ENCODE measurements around the gene MMP24.

The MMP24 gene

DNA sequence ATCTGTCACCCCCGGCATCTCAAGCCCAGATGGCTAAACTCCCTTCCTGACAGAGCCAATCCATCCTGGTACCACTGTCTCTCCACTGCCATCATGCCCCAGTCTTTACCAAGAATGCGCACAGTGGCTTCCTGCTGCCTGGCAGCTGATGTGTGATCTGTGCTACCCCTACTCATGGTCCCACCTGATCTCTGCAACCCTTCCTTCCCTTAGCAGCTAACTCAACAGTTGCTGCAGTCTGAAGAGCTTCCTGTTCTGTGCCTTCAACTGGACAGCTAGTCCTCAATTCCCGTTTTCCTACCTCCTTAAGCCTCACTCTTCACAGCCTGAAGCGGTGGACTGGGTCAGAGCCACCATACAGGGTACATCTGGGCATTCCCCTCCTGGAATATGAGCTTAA, 73.3 kb downstream of the MMP24 start:
- H3K4me3 ChIP-seq: no peak overlapping the region
- no peaks in the 10 kb centered on the region for H4K20me1 ChIP-seq
- H3K36me3 ChIP-seq: peaks cover 20% of the 10 kb centered on the region
- no peak overlapping the region for H3K27ac ChIP-seq
- H3K9ac ChIP-seq: no peak overlapping the region
- no peak overlapping the region for H3K4me2 ChIP-seq
- no peaks in the 10 kb centered on the region for H3K4me1 ChIP-seq
- H3K27me3 ChIP-seq: no peaks in the 10 kb centered on the region; the same call in 1 of the 2 replicates
- H3K9me3 ChIP-seq: no peaks in the 10 kb centered on the region
- no peak for TF ChIP-seq Cebpa-rat (IDR thresholded peaks at IDR 0.05)

DNA sequence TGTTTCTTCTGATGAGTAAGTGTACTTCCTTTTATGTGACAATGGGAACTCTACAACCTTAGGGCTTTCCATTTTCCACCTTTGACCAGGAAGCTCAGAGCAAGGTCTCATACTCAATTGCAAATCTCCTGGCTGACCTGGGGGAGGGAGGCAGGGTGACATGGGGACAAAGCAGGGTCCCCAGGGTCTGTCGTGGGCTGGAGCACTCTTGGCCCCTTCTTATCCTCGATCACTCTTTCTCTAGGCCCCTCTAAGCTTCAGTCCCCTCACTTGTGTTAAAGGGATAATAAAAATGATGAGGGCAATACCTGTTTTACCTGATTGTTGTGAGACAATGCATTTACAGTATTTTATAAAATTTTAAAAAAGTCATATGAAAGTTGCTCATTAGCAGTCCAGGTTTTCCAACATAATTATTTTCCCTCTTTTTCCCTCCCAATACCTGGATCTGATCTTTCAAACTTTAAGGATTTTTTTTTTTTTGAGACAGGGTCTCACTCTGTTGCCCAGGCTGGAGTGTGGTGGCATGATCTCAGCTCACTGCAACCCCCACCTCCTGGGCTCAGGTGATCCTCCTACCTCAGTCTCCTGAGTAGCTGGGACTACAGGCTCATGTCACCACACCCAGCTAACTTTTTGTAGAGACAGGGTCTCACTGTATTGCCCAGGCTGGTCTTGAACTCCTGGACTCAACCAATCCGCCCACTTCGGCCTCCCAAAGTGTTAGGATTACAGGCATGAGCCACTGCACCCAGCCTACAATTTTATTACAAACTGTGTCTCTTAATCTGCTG, 74.2 kb downstream of the MMP24 start:
- H3K4me3 ChIP-seq: no peak overlapping the region
- no peak overlapping the region for H3K4me2 ChIP-seq
- no peaks in the 10 kb centered on the region for H3K9me3 ChIP-seq
- H4K20me1 ChIP-seq: no peaks in the 10 kb centered on the region
- H3K27me3 ChIP-seq: no peaks in the 10 kb centered on the region; the same call in 1 of the 2 replicates
- H3K27ac ChIP-seq: no peak overlapping the region
- H3K4me1 ChIP-seq: no peaks in the 10 kb centered on the region
- H3K36me3 ChIP-seq: peaks cover 28% of the 10 kb centered on the region
- no peak for TF ChIP-seq Cebpa-rat (IDR thresholded peaks at IDR 0.05)
- no peak overlapping the region for H3K9ac ChIP-seq

DNA sequence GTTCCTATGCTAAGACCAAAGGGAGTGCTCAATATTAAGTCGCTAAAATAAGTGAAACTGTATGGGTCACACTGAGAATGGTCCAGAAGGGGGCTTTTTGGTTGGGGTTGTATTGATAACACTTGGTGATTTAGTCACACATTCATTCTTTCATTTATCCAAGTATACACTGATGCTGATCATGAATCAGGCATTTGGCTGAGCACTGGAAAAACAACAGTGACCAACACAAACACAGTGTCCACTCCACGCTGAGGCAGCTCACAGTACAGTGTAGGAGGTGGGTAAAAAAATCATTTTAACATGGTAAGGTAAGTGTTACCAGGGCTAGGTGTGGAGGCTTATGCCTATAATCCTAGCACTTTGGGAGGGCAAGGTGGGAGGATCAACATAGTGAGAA, 74.9 kb downstream of the MMP24 start:
- Histone ChIP-seq H3K36me3 (peaks cover 36% of the 10 kb centered on the region), H3K27ac (no peak overlapping the region), H3K9ac (no peak overlapping the region), H3K27me3 (no peaks in the 10 kb centered on the region; the same call in 1 of the 2 replicates), H3K9me3 (no peaks in the 10 kb centered on the region), H4K20me1 (no peaks in the 10 kb centered on the region), H3K4me3 (no peak overlapping the region), H3K4me2 (no peak overlapping the region), H3K4me1 (no peaks in the 10 kb centered on the region)
- TF ChIP-seq Cebpa-rat (IDR thresholded peaks at IDR 0.05): no peak

DNA sequence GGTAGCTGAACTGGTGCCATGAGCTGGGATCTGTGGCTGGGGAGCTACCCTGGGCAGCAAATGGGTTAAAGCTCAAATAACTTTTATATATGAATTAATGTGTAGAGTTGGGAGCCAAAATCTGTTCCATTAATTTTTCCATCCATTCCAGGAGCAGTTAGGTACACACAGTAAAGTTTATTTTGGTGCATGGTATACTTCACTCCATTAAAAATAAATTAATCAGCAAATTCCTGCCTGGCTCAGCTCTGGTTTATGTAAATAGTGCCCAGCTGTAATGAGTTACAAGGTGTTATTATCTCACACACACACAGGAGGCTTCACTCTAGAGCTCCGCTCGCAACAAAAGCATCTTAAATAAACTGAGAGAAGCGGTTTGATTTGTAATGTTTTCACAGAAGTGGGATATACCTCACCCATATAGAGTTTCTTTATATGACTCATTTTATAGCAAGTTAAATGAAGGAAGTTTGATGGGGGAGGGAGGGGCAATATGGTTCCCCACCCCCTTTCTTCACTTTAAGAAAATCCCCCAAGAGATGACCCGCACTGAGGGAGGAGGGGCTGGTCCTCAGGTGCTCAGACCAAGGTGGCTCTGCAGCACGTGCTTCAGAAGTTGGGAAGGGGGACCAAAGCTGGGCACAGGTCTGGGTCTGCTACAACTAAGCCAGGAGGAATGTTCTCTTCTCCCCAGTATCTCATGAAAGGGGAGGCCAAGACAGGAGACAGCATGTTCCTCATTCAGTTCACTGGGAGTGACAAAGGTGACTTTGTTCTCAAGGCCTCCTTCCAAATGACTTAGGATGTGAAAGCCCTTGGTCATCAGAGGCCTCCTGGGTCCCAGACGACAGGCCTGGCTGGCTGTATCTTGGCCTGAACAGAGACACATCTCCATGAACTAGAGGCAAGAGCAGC, 76.2 kb downstream of the MMP24 start:
- H3K4me1 ChIP-seq: peaks cover 2% of the 10 kb centered on the region
- H3K27me3 ChIP-seq: no peaks in the 10 kb centered on the region
- H3K4me3 ChIP-seq: no peak overlapping the region
- no peak overlapping the region for H3K4me2 ChIP-seq
- H3K9ac ChIP-seq: no peak overlapping the region
- H3K36me3 ChIP-seq: peaks cover 40% of the 10 kb centered on the region
- H3K27ac ChIP-seq: no peak overlapping the region
- H4K20me1 ChIP-seq: no peaks in the 10 kb centered on the region
- TF ChIP-seq Cebpa-rat (IDR thresholded peaks at IDR 0.05): no peak
- no peaks in the 10 kb centered on the region for H3K9me3 ChIP-seq

DNA sequence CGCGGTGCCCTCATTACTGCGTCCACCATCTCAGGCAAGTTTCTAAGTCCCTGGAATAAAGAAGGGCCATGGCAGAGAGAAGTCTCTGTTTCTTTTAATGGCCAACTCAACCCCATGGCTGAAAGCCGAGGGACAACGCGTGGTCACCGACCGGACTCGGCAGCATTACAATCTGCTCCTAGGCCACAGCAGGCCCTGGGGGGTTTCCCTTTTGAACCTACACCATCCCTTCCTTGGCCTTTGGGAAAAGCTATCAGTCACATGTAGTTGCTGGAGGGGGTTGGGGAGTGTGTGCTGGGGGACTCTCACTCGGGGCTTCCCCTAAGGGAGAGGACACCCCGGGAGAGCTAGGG, 76.9 kb downstream of the MMP24 start:
- Histone ChIP-seq H3K36me3 (peaks cover 40% of the 10 kb centered on the region), H3K4me1 (peaks cover 9% of the 10 kb centered on the region), H3K4me2 (no peak overlapping the region), H3K9ac (no peak overlapping the region), H3K27ac (no peak overlapping the region), H3K9me3 (no peaks in the 10 kb centered on the region), H4K20me1 (no peaks in the 10 kb centered on the region), H3K4me3 (no peak overlapping the region), H3K27me3 (no peaks in the 10 kb centered on the region)
- no peak for TF ChIP-seq Cebpa-rat (IDR thresholded peaks at IDR 0.05)

DNA sequence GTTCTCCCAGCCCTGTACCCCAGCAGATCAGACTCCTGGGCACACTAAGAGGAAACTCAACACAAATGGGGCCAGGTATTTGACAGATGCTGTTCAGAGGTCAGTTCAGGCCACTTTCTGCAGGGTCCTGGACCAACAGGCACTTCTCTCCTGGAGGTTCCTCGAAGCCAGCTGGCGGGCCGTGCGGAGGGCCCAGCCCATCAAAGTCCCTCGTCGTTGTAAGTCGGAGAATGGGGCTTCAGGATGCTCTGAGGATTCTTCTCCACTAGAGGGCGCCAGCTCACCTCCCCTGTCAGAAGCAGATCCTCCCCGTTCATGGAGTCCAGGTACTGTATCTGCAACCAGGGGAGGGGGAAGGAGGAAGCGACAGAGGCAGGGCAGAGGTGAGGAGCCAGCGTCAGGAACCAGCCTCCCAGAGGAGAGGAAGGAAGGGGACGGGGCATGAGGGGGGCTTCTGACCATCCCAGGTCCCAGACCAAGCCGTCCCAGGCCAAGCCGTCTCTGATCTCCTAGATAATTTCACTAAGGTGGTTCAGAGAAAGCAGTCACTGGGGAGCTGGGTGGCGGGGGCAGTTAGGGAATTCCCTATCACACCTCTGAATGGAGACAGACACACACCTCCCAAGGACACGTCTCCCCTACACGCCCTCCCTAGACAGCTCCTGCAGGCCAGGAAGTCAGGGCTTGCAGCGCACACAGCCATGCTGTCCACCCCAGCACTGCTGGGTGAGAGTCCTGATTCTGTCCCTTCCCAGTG, 77.4 kb downstream of the MMP24 start:
- no peak overlapping the region for H3K4me2 ChIP-seq
- no peak overlapping the region for H3K27ac ChIP-seq
- TF ChIP-seq Cebpa-rat (IDR thresholded peaks at IDR 0.05): no peak
- no peaks in the 10 kb centered on the region for H3K9me3 ChIP-seq
- peaks cover 10% of the 10 kb centered on the region for H3K4me1 ChIP-seq
- H4K20me1 ChIP-seq: no peaks in the 10 kb centered on the region
- peaks cover 41% of the 10 kb centered on the region for H3K36me3 ChIP-seq
- no peak overlapping the region for H3K9ac ChIP-seq
- H3K4me3 ChIP-seq: no peak overlapping the region
- no peaks in the 10 kb centered on the region for H3K27me3 ChIP-seq

DNA sequence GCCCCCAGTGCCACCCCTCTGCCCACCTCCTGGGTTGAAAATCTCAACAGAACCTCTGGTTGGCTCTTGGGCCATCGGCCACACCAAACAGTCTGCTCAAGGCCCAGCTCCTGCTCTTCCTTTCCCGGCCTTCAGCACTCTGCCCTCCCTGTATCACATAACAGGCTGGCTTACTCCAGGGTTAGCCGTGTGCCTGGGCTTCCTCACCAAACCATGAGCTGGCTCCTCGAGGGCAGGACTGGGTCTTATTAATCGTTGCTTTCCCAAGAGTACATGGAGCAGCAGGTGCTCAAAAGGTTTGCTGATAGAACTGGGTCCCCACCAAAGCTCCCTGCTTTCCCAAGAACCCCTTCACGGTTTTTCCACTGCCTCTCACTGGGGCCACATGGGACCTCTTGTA, 78.5 kb downstream of the MMP24 start:
- no peaks in the 10 kb centered on the region for H3K27me3 ChIP-seq
- peaks cover 50% of the 10 kb centered on the region for H3K36me3 ChIP-seq
- no peaks in the 10 kb centered on the region for H3K9me3 ChIP-seq
- H4K20me1 ChIP-seq: no peaks in the 10 kb centered on the region
- H3K27ac ChIP-seq: no peak overlapping the region
- H3K9ac ChIP-seq: no peak overlapping the region
- no peak for TF ChIP-seq Cebpa-rat (IDR thresholded peaks at IDR 0.05)
- H3K4me1 ChIP-seq: peaks cover 10% of the 10 kb centered on the region
- H3K4me3 ChIP-seq: no peak overlapping the region
- no peak overlapping the region for H3K4me2 ChIP-seq

DNA sequence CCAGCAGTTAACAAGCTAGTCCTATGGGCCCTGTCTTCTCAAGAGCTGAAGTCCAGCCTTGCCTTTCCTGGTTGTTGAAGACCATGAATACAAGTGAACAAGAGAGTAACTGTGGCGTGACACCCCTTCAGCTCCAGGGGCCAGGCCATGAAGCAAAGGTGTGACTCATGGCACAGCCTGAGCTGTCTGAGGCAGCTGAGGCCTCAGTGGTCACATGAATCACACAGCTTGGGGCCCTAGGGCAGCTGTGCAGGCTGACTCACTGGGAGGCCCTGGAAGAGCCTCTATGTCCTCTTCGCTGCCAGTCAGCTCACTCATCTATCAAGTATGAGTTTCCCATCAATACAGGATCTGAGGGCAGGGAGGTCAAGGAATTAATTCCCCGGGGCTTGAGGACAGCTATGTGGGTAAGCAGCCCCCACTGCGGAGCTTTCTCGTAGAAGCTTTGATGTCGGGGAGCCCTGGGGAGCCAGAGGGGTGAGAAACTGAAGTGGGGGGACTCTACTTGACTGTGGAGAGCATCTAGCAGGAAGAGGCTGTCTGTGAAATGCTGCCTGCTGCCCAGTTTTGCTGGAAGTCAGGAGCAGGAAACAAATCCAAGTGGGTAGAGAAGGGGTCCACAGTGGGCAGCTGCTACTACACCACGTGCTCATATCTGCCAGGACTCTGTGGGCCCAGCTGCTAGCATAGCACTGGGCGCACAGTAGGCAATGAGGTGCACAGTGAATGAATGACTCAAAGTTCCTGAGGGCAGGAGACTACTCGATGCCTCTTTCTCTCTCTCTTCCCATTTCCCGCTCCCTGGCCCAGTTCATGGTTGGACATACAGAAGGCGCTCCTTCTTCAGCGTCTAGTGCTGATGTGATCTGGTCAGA, 79.4 kb downstream of the MMP24 start:
- Histone ChIP-seq H3K27me3 (no peaks in the 10 kb centered on the region), H4K20me1 (no peaks in the 10 kb centered on the region), H3K9me3 (no peaks in the 10 kb centered on the region), H3K36me3 (peaks cover 56% of the 10 kb centered on the region), H3K27ac (no peak overlapping the region), H3K4me2 (no peak overlapping the region), H3K4me3 (no peak overlapping the region), H3K9ac (no peak overlapping the region), H3K4me1 (peaks cover 10% of the 10 kb centered on the region)
- no peak for TF ChIP-seq Cebpa-rat (IDR thresholded peaks at IDR 0.05)

DNA sequence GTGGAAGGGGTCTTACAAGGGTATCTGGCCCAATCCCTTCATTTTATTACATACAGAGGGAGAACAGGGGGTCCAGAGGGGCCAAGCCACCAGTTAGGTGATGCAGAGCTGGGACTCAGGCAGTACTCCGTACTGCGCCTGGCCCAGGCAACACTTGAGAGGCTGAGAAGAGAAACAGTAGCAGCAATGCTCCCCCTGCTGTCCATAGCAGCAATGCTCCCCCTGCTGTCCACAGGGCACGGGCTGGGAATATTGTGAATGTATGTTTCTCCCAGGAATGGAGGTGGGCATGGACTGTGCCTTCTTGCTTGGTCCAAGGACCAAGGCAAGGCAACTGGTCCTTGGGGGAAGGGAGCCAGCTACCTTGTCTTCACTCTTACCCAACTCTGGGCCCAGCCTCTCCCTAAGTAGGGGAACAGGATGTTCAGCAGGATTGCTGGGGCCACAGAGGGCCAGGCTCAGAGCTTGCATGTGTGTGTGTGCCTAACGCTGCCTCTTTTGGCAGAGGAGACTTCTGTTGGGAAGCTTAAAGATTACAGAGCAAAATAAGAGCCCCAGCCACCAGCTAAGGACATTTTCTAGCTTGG, 80.5 kb downstream of the MMP24 start:
- H3K27ac ChIP-seq: no peak overlapping the region
- H3K4me3 ChIP-seq: no peak overlapping the region
- peaks cover 59% of the 10 kb centered on the region for H3K36me3 ChIP-seq
- H3K27me3 ChIP-seq: no peaks in the 10 kb centered on the region
- no peak overlapping the region for H3K4me2 ChIP-seq
- H3K9me3 ChIP-seq: no peaks in the 10 kb centered on the region
- no peak for TF ChIP-seq Cebpa-rat (IDR thresholded peaks at IDR 0.05)
- no peak overlapping the region for H3K9ac ChIP-seq
- no peaks in the 10 kb centered on the region for H4K20me1 ChIP-seq
- H3K4me1 ChIP-seq: peaks cover 10% of the 10 kb centered on the region
